ENCODE data around the gene DDX31. TPM values are rescaled to one million over a fixed set of nuclear protein-coding genes. Genes with fewer than 3 reads are reported as not detected.

DDX31 gene
- total RNA-seq, 1 experiment from 2014 or later, result 28.4 TPM

DNA sequence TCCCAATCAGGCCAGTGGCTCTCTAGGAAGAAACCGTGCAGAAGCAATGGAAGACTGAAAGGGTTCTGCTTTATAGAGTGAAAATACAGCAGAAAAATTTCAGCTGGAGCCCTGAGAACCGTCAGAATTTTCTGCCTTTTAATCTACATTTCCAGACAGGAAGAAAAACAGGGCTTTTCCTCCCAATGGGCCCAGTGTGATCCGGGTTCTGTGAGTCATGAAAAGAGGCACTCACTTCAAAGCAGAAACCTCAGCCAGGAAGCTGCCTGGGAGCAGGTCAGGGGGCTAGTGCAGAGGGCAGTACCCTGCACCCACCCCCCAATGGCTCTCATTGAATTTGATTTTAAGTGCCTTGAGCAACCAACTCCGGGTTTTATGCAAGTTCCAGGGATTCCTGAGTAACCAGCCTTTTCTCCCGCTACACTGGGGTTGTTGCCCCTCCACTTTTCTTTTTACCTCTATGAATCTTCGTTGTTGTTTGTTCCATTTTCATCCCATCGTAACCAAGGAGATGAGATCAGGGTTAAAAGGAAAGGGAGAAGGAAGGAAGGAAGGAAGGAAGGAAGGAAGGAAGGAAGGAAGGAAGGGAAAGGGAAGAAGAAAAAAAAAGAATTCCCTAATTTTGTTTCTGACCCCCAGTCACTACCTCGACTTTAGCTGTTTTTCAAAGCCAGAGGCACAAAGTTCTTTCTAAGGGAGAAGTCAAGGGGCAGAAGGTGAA is 86.0 kb downstream of the DDX31 start:
- H3K27ac ChIP-seq (ENCODE audit: insufficient read length, low read depth, low read length), result no peak overlapping the region
- TF ChIP-seq, protein P1, sequence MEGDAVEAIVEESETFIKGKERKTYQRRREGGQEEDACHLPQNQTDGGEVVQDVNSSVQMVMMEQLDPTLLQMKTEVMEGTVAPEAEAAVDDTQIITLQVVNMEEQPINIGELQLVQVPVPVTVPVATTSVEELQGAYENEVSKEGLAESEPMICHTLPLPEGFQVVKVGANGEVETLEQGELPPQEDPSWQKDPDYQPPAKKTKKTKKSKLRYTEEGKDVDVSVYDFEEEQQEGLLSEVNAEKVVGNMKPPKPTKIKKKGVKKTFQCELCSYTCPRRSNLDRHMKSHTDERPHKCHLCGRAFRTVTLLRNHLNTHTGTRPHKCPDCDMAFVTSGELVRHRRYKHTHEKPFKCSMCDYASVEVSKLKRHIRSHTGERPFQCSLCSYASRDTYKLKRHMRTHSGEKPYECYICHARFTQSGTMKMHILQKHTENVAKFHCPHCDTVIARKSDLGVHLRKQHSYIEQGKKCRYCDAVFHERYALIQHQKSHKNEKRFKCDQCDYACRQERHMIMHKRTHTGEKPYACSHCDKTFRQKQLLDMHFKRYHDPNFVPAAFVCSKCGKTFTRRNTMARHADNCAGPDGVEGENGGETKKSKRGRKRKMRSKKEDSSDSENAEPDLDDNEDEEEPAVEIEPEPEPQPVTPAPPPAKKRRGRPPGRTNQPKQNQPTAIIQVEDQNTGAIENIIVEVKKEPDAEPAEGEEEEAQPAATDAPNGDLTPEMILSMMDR (conservative IDR thresholded peaks at IDR 0.05), result no peak

More for the DNA sequence above, 86.0 kb downstream of the DDX31 start:
- peaks cover 95% of the 10 kb centered on the region for H3K27me3 ChIP-seq (ENCODE audit: insufficient read depth, low read length)
- H4K5ac ChIP-seq (ENCODE audit: insufficient read length, low read depth, low read length), result no peak overlapping the region
- H2BK12ac ChIP-seq (ENCODE audit: insufficient read length, low read depth, low read length), result no peak overlapping the region
- H3K4me1 ChIP-seq (ENCODE audit: insufficient read depth, low read length), result peaks cover 2% of the 10 kb centered on the region; the same call in 1 of the 2 replicates
- peaks cover 3% of the 10 kb centered on the region for H4K20me1 ChIP-seq (ENCODE audit: control insufficient read depth, insufficient read depth, insufficient read length)
- H3K18ac ChIP-seq (ENCODE audit: insufficient read length, low read depth, low read length), result no peak overlapping the region
- no peak overlapping the region for H2BK20ac ChIP-seq (ENCODE audit: low read depth, low read length, poor library complexity, severe bottlenecking)
- no peaks in the 10 kb centered on the region for H3K9me3 ChIP-seq (ENCODE audit: control insufficient read depth, low read depth, low read length)
- H3K56ac ChIP-seq (ENCODE audit: insufficient read length, low read depth, low read length), result no peak overlapping the region
- no peak overlapping the region for H4K8ac ChIP-seq (replicated peaks; ENCODE audit: insufficient read length, low read depth, low read length)
- H3K79me1 ChIP-seq (ENCODE audit: insufficient read depth, low read depth, low read length, poor library complexity, severe bottlenecking), result no peaks in the 10 kb centered on the region
- Mint-ChIP-seq H3K4me3 (peak overlapping the region in 1 of 2 experiments; percentile 44; a peak in 1 of 5 replicates), H3K9me3 (peaks cover 6 to 10% of the 10 kb centered on the region in 2 experiments; a peak in 4 of 5 replicates), H3K27me3 (ENCODE audit: low read depth) (peaks cover 100% of the 10 kb centered on the region), H3K36me3 (ENCODE audit: insufficient read depth in 1 of 3, low read depth in 3 of 3) (no peaks in the 10 kb centered on the region), H3K4me1 (peaks cover 29 to 63% of the 10 kb centered on the region in 2 experiments), H3K27ac (no peak overlapping the region)
- no peak overlapping the region for H3K23ac ChIP-seq (ENCODE audit: insufficient read length, low read depth, low read length)
- H3T11ph ChIP-seq (ENCODE audit: low read length), result no peak overlapping the region
- H4K91ac ChIP-seq (ENCODE audit: insufficient read length, low read depth, low read length), result no peak overlapping the region
- no CpG with 5 or more reads among the region's 8 CpGs for WGBS (ENCODE audit: extremely low coverage, insufficient read length, low lambda C conversion rate)
- H2AK5ac ChIP-seq (ENCODE audit: insufficient read length, low read length), result no peak overlapping the region
- DNase-seq, result no peak
- no peak overlapping the region for H2AFZ ChIP-seq (ENCODE audit: low read length)
- no peak overlapping the region for H2BK5ac ChIP-seq (ENCODE audit: insufficient read length, low read length)
- no peaks in the 10 kb centered on the region for H3K79me2 ChIP-seq (ENCODE audit: insufficient read depth, low read length)
- H2BK120ac ChIP-seq (ENCODE audit: low read depth, low read length, poor library complexity, severe bottlenecking), result no peak overlapping the region
- H3K9ac ChIP-seq (ENCODE audit: extremely low read depth, insufficient read length, low read length), result no peak overlapping the region
- no peak overlapping the region for H3K4ac ChIP-seq (ENCODE audit: low read depth, low read length)
- H3K23me2 ChIP-seq (ENCODE audit: insufficient read length, low read depth, low read length, poor library complexity, severe bottlenecking), result peaks cover 14% of the 10 kb centered on the region
- H2BK15ac ChIP-seq (ENCODE audit: low read depth, low read length), result no peak overlapping the region
- H3K4me2 ChIP-seq (ENCODE audit: insufficient read depth, insufficient read length, low read length), result no peak overlapping the region
- no peak overlapping the region for H3K14ac ChIP-seq (ENCODE audit: insufficient read depth, low read length)
